Measurements from ENCODE around the gene ULBP2. TPM values are rescaled to one million over a fixed set of nuclear protein-coding genes. Genes with fewer than 3 reads are reported as not detected.

The ULBP2 gene
- total RNA-seq, 1 experiment from 2014 or later: not detected

DNA sequence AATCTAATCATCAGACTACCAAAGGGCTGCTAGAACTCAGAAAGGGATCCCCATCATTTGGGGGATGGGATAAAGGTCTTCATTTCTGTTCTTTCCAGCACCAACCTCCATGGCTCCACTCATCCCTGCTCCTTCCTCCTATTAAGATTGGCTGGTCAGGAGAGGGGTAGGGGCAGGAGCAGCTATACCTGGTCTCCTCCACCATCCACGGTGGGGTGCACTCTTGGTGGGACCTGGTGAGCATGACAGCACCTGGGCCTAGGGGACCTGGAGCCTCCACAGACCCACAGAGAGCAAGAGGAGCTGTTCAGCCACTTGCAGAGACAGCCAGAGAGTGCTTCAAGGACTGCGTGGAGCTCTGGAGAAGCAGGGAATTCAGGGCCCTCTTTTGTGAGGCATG lies 6.1 kb upstream of the ULBP2 start:
- no peak overlapping the region for H2BK12ac ChIP-seq (ENCODE audit: insufficient read length, low read depth, low read length)
- H3K14ac ChIP-seq (ENCODE audit: insufficient read depth, low read length): no peak overlapping the region
- Mint-ChIP-seq H3K9me3 (peaks cover 0 to 5% of the 10 kb centered on the region in 2 experiments; a peak in 1 of 5 replicates), H3K27me3 (ENCODE audit: low read depth) (peaks cover 97% of the 10 kb centered on the region), H3K4me1 (peaks cover 6 to 8% of the 10 kb centered on the region in 2 experiments), H3K36me3 (ENCODE audit: insufficient read depth in 1 of 3, low read depth in 3 of 3) (peaks cover 0 to 4% (median 3%) of the 10 kb centered on the region in 3 experiments; a peak in 3 of 7 replicates), H3K4me3 (no peak overlapping the region), H3K27ac (no peak overlapping the region; a peak in 1 of 7 replicates)
- no peak overlapping the region for H3T11ph ChIP-seq (ENCODE audit: low read length)
- TF ChIP-seq, protein P1, sequence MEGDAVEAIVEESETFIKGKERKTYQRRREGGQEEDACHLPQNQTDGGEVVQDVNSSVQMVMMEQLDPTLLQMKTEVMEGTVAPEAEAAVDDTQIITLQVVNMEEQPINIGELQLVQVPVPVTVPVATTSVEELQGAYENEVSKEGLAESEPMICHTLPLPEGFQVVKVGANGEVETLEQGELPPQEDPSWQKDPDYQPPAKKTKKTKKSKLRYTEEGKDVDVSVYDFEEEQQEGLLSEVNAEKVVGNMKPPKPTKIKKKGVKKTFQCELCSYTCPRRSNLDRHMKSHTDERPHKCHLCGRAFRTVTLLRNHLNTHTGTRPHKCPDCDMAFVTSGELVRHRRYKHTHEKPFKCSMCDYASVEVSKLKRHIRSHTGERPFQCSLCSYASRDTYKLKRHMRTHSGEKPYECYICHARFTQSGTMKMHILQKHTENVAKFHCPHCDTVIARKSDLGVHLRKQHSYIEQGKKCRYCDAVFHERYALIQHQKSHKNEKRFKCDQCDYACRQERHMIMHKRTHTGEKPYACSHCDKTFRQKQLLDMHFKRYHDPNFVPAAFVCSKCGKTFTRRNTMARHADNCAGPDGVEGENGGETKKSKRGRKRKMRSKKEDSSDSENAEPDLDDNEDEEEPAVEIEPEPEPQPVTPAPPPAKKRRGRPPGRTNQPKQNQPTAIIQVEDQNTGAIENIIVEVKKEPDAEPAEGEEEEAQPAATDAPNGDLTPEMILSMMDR (conservative IDR thresholded peaks at IDR 0.05): no peak
- no peaks in the 10 kb centered on the region for H3K79me1 ChIP-seq (ENCODE audit: insufficient read depth, low read depth, low read length, poor library complexity, severe bottlenecking)
- no peak overlapping the region for H3K4ac ChIP-seq (ENCODE audit: low read depth, low read length)
- H2AK5ac ChIP-seq (ENCODE audit: insufficient read length, low read length): no peak overlapping the region
- no peak overlapping the region for H3K23ac ChIP-seq (ENCODE audit: insufficient read length, low read depth, low read length)
- no peak overlapping the region for H2BK120ac ChIP-seq (ENCODE audit: low read depth, low read length, poor library complexity, severe bottlenecking)
- no peaks in the 10 kb centered on the region for H3K9me3 ChIP-seq (ENCODE audit: control insufficient read depth, low read depth, low read length)
- H3K23me2 ChIP-seq (ENCODE audit: insufficient read length, low read depth, low read length, poor library complexity, severe bottlenecking): peaks cover 7% of the 10 kb centered on the region
- H2BK15ac ChIP-seq (ENCODE audit: low read depth, low read length): no peak overlapping the region
- H3K18ac ChIP-seq (ENCODE audit: insufficient read length, low read depth, low read length): no peak overlapping the region
- peaks cover 56% of the 10 kb centered on the region for H3K27me3 ChIP-seq (ENCODE audit: insufficient read depth, low read length)
- H3K56ac ChIP-seq (ENCODE audit: insufficient read length, low read depth, low read length): no peak overlapping the region
- H2BK20ac ChIP-seq (ENCODE audit: low read depth, low read length, poor library complexity, severe bottlenecking): no peak overlapping the region
- H3K9ac ChIP-seq (ENCODE audit: extremely low read depth, insufficient read length, low read length): no peak overlapping the region
- WGBS (ENCODE audit: extremely low coverage, insufficient read length, low lambda C conversion rate): no CpG with 5 or more reads among the region's 2 CpGs
- no peaks in the 10 kb centered on the region for H4K20me1 ChIP-seq (ENCODE audit: control insufficient read depth, insufficient read depth, insufficient read length)
- no peak for DNase-seq
- H2AFZ ChIP-seq (ENCODE audit: low read length): no peak overlapping the region
- H2BK5ac ChIP-seq (ENCODE audit: insufficient read length, low read length): no peak overlapping the region
- H3K4me2 ChIP-seq (ENCODE audit: insufficient read depth, insufficient read length, low read length): no peak overlapping the region
- H4K8ac ChIP-seq (replicated peaks; ENCODE audit: insufficient read length, low read depth, low read length): no peak overlapping the region
- no peak overlapping the region for H4K91ac ChIP-seq (ENCODE audit: insufficient read length, low read depth, low read length)
- no peak overlapping the region for H3K27ac ChIP-seq (ENCODE audit: insufficient read length, low read depth, low read length)
- H3K79me2 ChIP-seq (ENCODE audit: insufficient read depth, low read length): no peaks in the 10 kb centered on the region
- no peaks in the 10 kb centered on the region for H3K4me1 ChIP-seq (ENCODE audit: insufficient read depth, low read length)
- H4K5ac ChIP-seq (ENCODE audit: insufficient read length, low read depth, low read length): no peak overlapping the region

Measured in H9 (cell line).